ENCODE results near the gene ART1. TPM values are rescaled to one million over a fixed set of nuclear protein-coding genes. Genes with fewer than 3 reads are reported as not detected.

ART1 gene
- total RNA-seq, 1 donor from 2014 or later: not detected

Other genes starting within 250 kb of the ART1 start
- not detected for gene ART5, start 3.1 kb upstream of the ART1 start, total RNA-seq (ENCODE audit: unreplicated experiment)
- 0.91 TPM for gene CHRNA10, start 26.3 kb downstream of the ART1 start, total RNA-seq (ENCODE audit: unreplicated experiment)
- 49.6 TPM for gene NUP98, start 152.4 kb downstream of the ART1 start, total RNA-seq (ENCODE audit: unreplicated experiment)
- 20.0 TPM for gene PGAP2, start 163.4 kb downstream of the ART1 start, total RNA-seq (ENCODE audit: unreplicated experiment)
- 6.6 TPM for gene RHOG, start 195.8 kb downstream of the ART1 start, total RNA-seq (ENCODE audit: unreplicated experiment)
- 9.6 TPM for gene STIM1, start 210.5 kb downstream of the ART1 start, total RNA-seq (ENCODE audit: unreplicated experiment)

All from glutamatergic neuron (in vitro differentiated cells).